ENCODE results near the gene THAP4. TPM values are rescaled to one million over a fixed set of nuclear protein-coding genes. Genes with fewer than 3 reads are reported as not detected.

Gene THAP4
- total and polyA plus RNA-seq, 3 experiments from 2014 or later = 42.3 to 51.9 (median 51.4) TPM

GRCh38 chr2:241617431-241618154 lies 19.4 kb downstream of the THAP4 start:
- no peaks in the 10 kb centered on the region for H3K9me3 Mint-ChIP-seq
- H3K27ac Mint-ChIP-seq = peak overlapping the region; percentile 47 to 96 (median 94)
- POLR2A ChIA-PET = interaction anchor here (0.6 to 1.3 kb wide), 3 partner anchors 13 to 69 kb away, joined by 3 to 5 read pairs (median 3); partner anchors contain the start of gene DTYMK
- H3K36me3 ChIP-seq (ENCODE audit: insufficient read depth, low read length) = no peaks in the 10 kb centered on the region
- peaks cover 13% of the 10 kb centered on the region for H3K4me1 ChIP-seq (ENCODE audit: insufficient read depth, low read length)
- no peaks in the 10 kb centered on the region for H3K9me3 ChIP-seq (ENCODE audit: low read length)
- no peak overlapping the region for H3K27ac ChIP-seq (ENCODE audit: low read depth, low read length)
- no peaks in the 10 kb centered on the region for H3K27me3 Mint-ChIP-seq
- H3K27me3 ChIP-seq (ENCODE audit: insufficient read depth, low read length, poor library complexity, severe bottlenecking) = no peaks in the 10 kb centered on the region
- H3K4me1 Mint-ChIP-seq = peaks cover 28 to 55% (median 35%) of the 10 kb centered on the region in 3 donors
- H3K4me3 ChIP-seq (ENCODE audit: low read length) = peak overlapping the region; percentile 60
- peaks cover 0 to 14% (median 4%) of the 10 kb centered on the region in 3 donors for H3K36me3 Mint-ChIP-seq
- peak overlapping the region; percentile 75 to 95 (median 90) for H3K4me3 Mint-ChIP-seq
- CTCF ChIA-PET = interaction anchor here (0.7 to 1.5 kb wide), 4 partner anchors 8 to 84 kb away, joined by 3 to 5 read pairs (median 3); partner anchors contain the start of gene ING5
- peak in 3 of 5 donors; percentile 20 to 66 (median 51) for DNase-seq

GRCh38 chr2:241616168-241617125 lies 20.5 kb downstream of the THAP4 start:
- no peak overlapping the region for H3K27ac ChIP-seq (ENCODE audit: low read depth, low read length)
- peak overlapping the region in 6 of 8 donors; percentile 18 to 95 (median 70) for H3K27ac Mint-ChIP-seq

GRCh38 chr2:241615522-241616052 lies 21.4 kb downstream of the THAP4 start:
- Histone ChIP-seq H3K4me1 (ENCODE audit: insufficient read depth, low read length) (peaks cover 17% of the 10 kb centered on the region), H3K27ac (ENCODE audit: low read depth, low read length) (no peak overlapping the region), H3K4me3 (ENCODE audit: low read length) (no peak overlapping the region), H3K9me3 (ENCODE audit: low read length) (no peaks in the 10 kb centered on the region), H3K27me3 (ENCODE audit: insufficient read depth, low read length, poor library complexity, severe bottlenecking) (no peaks in the 10 kb centered on the region), H3K36me3 (ENCODE audit: insufficient read depth, low read length) (no peaks in the 10 kb centered on the region)
- no peaks in the 10 kb centered on the region for H3K27me3 Mint-ChIP-seq
- ChIA-PET POLR2A (no interaction called here), CTCF (no interaction called here)
- H3K4me3 Mint-ChIP-seq = peak overlapping the region in 2 of 7 donors; percentile 12 to 54
- no peaks in the 10 kb centered on the region for H3K9me3 Mint-ChIP-seq
- peaks cover 0 to 7% (median 0%) of the 10 kb centered on the region in 3 donors for H3K36me3 Mint-ChIP-seq
- DNase-seq = no peak
- peaks cover 25 to 50% (median 26%) of the 10 kb centered on the region in 3 donors for H3K4me1 Mint-ChIP-seq
- H3K27ac Mint-ChIP-seq = peak overlapping the region in 3 of 8 donors; percentile 32 to 54 (median 51)

More at GRCh38 chr2:241616168-241617125, 20.5 kb downstream of the THAP4 start:
- H3K4me3 ChIP-seq (ENCODE audit: low read length) = no peak overlapping the region
- ChIA-PET POLR2A (no interaction called here), CTCF (interaction anchor here (1.5 kb wide), 1 partner anchor 85 kb away, joined by 3 read pairs; the partner anchor contains the start of gene ING5)
- DNase-seq = no peak
- Mint-ChIP-seq H3K36me3 (peaks cover 0 to 12% (median 2%) of the 10 kb centered on the region in 3 donors), H3K9me3 (no peaks in the 10 kb centered on the region), H3K27me3 (no peaks in the 10 kb centered on the region), H3K4me3 (peak overlapping the region in 6 of 7 donors; percentile 16 to 95 (median 50)), H3K4me1 (peaks cover 26 to 52% (median 32%) of the 10 kb centered on the region in 3 donors)
- H3K27me3 ChIP-seq (ENCODE audit: insufficient read depth, low read length, poor library complexity, severe bottlenecking) = no peaks in the 10 kb centered on the region
- H3K9me3 ChIP-seq (ENCODE audit: low read length) = no peaks in the 10 kb centered on the region
- H3K36me3 ChIP-seq (ENCODE audit: insufficient read depth, low read length) = no peaks in the 10 kb centered on the region
- peaks cover 13% of the 10 kb centered on the region for H3K4me1 ChIP-seq (ENCODE audit: insufficient read depth, low read length)

- Mint-ChIP-seq H3K9me3 (no peaks in the 10 kb centered on the region), H3K36me3 (peaks cover 0 to 7% (median 0%) of the 10 kb centered on the region in 3 donors), H3K4me3 (peak overlapping the region in 2 of 7 donors; percentile 36 to 74), H3K27ac (peak overlapping the region in 1 of 8 donors; percentile 23), H3K27me3 (no peaks in the 10 kb centered on the region), H3K4me1 (peaks cover 23 to 52% (median 26%) of the 10 kb centered on the region in 3 donors)
- DNase-seq = no peak
- Histone ChIP-seq H3K27ac (ENCODE audit: low read depth, low read length) (no peak overlapping the region), H3K4me1 (ENCODE audit: insufficient read depth, low read length) (peaks cover 19% of the 10 kb centered on the region), H3K27me3 (ENCODE audit: insufficient read depth, low read length, poor library complexity, severe bottlenecking) (no peaks in the 10 kb centered on the region), H3K36me3 (ENCODE audit: insufficient read depth, low read length) (no peaks in the 10 kb centered on the region), H3K4me3 (ENCODE audit: low read length) (no peak overlapping the region), H3K9me3 (ENCODE audit: low read length) (no peaks in the 10 kb centered on the region)
- CTCF ChIA-PET = no interaction called here
- POLR2A ChIA-PET = interaction anchor here (0.5 kb wide), 1 partner anchor 211 kb away, joined by 3 read pairs; no protein-coding TSS in a partner anchor
Observed at GRCh38 chr2:241615041-241615440, 21.9 kb downstream of the THAP4 start.

- Mint-ChIP-seq H3K9me3 (no peaks in the 10 kb centered on the region), H3K36me3 (peaks cover 0 to 7% (median 2%) of the 10 kb centered on the region in 3 donors), H3K4me1 (peaks cover 31 to 53% (median 33%) of the 10 kb centered on the region in 3 donors), H3K27ac (peak overlapping the region in 1 of 8 donors; percentile 66), H3K4me3 (no peak overlapping the region), H3K27me3 (no peaks in the 10 kb centered on the region)
- Histone ChIP-seq H3K27ac (ENCODE audit: low read depth, low read length) (no peak overlapping the region), H3K27me3 (ENCODE audit: insufficient read depth, low read length, poor library complexity, severe bottlenecking) (no peaks in the 10 kb centered on the region), H3K4me3 (ENCODE audit: low read length) (no peak overlapping the region), H3K4me1 (ENCODE audit: insufficient read depth, low read length) (peaks cover 30% of the 10 kb centered on the region), H3K9me3 (ENCODE audit: low read length) (no peaks in the 10 kb centered on the region), H3K36me3 (ENCODE audit: insufficient read depth, low read length) (no peaks in the 10 kb centered on the region)
- DNase-seq = no peak
- CTCF ChIA-PET = no interaction called here
- POLR2A ChIA-PET = interaction anchor here (0.7 kb wide), 1 partner anchor 845 kb away, joined by 4 read pairs; no protein-coding TSS in a partner anchor
Observed at GRCh38 chr2:241613017-241613780, 23.8 kb downstream of the THAP4 start.

- H3K27ac Mint-ChIP-seq = peak overlapping the region in 6 of 8 donors; percentile 19 to 96 (median 59)
Observed at GRCh38 chr2:241612156-241613016, 24.6 kb downstream of the THAP4 start.

More at GRCh38 chr2:241612156-241613016, 24.6 kb downstream of the THAP4 start:
- Mint-ChIP-seq H3K4me3 (peak overlapping the region in 1 of 7 donors; percentile 8), H3K36me3 (peaks cover 0 to 5% (median 2%) of the 10 kb centered on the region in 3 donors), H3K9me3 (no peaks in the 10 kb centered on the region), H3K4me1 (peaks cover 23 to 45% (median 27%) of the 10 kb centered on the region in 3 donors), H3K27me3 (no peaks in the 10 kb centered on the region)
- POLR2A ChIA-PET = interaction anchor here (0.7 kb wide), 1 partner anchor 844 kb away, joined by 4 read pairs; no protein-coding TSS in a partner anchor
- Histone ChIP-seq H3K4me1 (ENCODE audit: insufficient read depth, low read length) (peaks cover 25% of the 10 kb centered on the region), H3K27me3 (ENCODE audit: insufficient read depth, low read length, poor library complexity, severe bottlenecking) (no peaks in the 10 kb centered on the region), H3K36me3 (ENCODE audit: insufficient read depth, low read length) (no peaks in the 10 kb centered on the region), H3K27ac (ENCODE audit: low read depth, low read length) (no peak overlapping the region), H3K4me3 (ENCODE audit: low read length) (no peak overlapping the region), H3K9me3 (ENCODE audit: low read length) (no peaks in the 10 kb centered on the region)
- CTCF ChIA-PET = no interaction called here
- no peak for DNase-seq

Measured in CD8-positive, alpha-beta memory T cell (primary cell).